ENCODE data around the gene ANTXR1.
"Not testable (repeated sequence)": the region's sequence is repeated elsewhere in the genome, so short reads cannot be mapped to it uniquely, and the experiment has no call there.

The ANTXR1 gene

GRCh38 chr2:69171897-69172525 is 159.0 kb downstream of the ANTXR1 start:
- Histone ChIP-seq H3K27me3 (ENCODE audit: insufficient read depth, low read length) (no peaks in the 10 kb centered on the region), H3K27ac (ENCODE audit: low read length) (no peak overlapping the region), H3K9ac (ENCODE audit: low read depth, low read length) (no peak overlapping the region), H3K9me3 (ENCODE audit: insufficient read depth, low read depth, low read length) (no peaks in the 10 kb centered on the region), H3K36me3 (ENCODE audit: insufficient read depth, low read depth, low read length) (no peaks in the 10 kb centered on the region), H3K4me3 (ENCODE audit: low read length) (no peak overlapping the region), H3K4me1 (ENCODE audit: insufficient read depth, low read length) (peaks cover 9% of the 10 kb centered on the region)

- no peaks in the 10 kb centered on the region for H3K36me3 ChIP-seq (ENCODE audit: insufficient read depth, low read depth, low read length)
- H3K4me1 ChIP-seq (ENCODE audit: insufficient read depth, low read length), result peaks cover 20% of the 10 kb centered on the region
- H3K27me3 ChIP-seq (ENCODE audit: insufficient read depth, low read length), result no peaks in the 10 kb centered on the region
- H3K27ac ChIP-seq (ENCODE audit: low read length), result no peak overlapping the region
- no peak overlapping the region for H3K4me3 ChIP-seq (ENCODE audit: low read length)
- no peak overlapping the region for H3K9ac ChIP-seq (ENCODE audit: low read depth, low read length)
- no peaks in the 10 kb centered on the region for H3K9me3 ChIP-seq (ENCODE audit: insufficient read depth, low read depth, low read length)
These were observed 160.7 kb downstream of the ANTXR1 start for GRCh38 chr2:69173706-69174105.

DNA sequence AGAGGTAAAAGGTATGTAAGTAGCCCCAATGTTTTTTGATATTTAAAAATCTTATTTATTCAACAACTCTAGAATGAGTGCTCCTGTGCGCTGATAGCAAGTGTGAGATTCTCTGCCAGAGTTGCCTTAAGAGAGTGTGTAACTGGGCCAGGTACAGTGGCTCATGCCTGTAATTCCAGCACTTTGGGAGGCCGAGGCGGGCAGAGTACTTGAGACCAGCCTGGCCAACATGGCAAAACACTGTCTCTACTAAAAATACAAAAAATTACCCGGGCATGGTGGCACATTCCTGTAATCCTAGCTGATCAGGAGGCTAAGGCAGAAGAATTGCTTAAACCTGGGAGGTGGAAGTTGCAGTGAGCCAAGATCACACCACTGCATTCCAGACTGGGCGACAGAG is 161.2 kb downstream of the ANTXR1 start:
- not testable (repeated sequence) for H3K9ac ChIP-seq (ENCODE audit: low read depth, low read length); H3K36me3 ChIP-seq (ENCODE audit: insufficient read depth, low read depth, low read length); H3K27me3 ChIP-seq (ENCODE audit: insufficient read depth, low read length); H3K9me3 ChIP-seq (ENCODE audit: insufficient read depth, low read depth, low read length); H3K27ac ChIP-seq (ENCODE audit: low read length); H3K4me3 ChIP-seq (ENCODE audit: low read length)
- H3K4me1 ChIP-seq (ENCODE audit: insufficient read depth, low read length), result peaks cover 20% of the 10 kb centered on the region

DNA sequence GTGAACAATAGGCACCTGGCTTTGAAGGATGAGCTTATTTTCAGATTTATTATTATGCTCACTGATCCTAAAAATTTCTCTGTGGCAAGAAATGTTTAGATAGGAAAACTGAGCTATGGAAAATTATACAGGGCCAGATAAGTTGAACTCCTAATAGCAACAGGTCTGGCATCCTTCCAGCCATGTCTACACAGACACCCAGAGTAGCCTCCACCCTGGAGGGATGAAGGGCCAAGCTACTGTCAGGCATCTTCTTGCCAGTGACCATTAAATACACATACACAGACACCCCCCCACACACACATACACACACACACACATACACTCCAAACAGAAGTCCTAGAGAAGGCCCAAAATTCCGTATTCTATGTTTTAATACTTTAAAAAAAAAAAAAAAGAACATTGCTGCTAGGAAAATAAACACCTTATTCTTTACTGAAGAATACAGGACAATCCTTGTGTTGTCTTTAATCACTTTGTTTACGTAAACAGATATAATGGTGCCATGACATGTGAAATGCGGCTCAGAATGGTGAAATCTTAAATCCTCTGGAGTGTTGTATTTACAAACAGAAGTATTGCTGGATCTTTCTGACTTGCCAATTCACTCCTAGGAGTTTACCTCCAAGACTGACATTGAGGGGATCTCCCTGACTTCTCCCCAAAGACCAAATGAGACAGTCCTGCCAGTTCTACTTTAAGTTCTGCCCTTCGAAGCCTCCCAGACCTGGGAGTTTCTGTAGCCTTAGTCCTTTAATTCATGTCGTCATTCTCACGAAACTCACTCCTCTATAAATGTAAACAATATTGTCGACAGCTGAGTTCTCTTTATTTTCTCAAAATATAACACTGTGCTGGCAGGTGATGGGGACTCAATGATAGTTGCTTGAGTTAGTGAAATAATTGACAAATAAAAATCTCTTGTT is 163.1 kb downstream of the ANTXR1 start:
- H3K27ac ChIP-seq (ENCODE audit: low read length), result no peak overlapping the region
- no peak overlapping the region for H3K4me3 ChIP-seq (ENCODE audit: low read length)
- H3K27me3 ChIP-seq (ENCODE audit: insufficient read depth, low read length), result no peaks in the 10 kb centered on the region
- no peaks in the 10 kb centered on the region for H3K9me3 ChIP-seq (ENCODE audit: insufficient read depth, low read depth, low read length)
- H3K4me1 ChIP-seq (ENCODE audit: insufficient read depth, low read length), result peaks cover 17% of the 10 kb centered on the region; the same call in 1 of the 2 replicates
- H3K36me3 ChIP-seq (ENCODE audit: insufficient read depth, low read depth, low read length), result no peaks in the 10 kb centered on the region
- no peak overlapping the region for H3K9ac ChIP-seq (ENCODE audit: low read depth, low read length)

DNA sequence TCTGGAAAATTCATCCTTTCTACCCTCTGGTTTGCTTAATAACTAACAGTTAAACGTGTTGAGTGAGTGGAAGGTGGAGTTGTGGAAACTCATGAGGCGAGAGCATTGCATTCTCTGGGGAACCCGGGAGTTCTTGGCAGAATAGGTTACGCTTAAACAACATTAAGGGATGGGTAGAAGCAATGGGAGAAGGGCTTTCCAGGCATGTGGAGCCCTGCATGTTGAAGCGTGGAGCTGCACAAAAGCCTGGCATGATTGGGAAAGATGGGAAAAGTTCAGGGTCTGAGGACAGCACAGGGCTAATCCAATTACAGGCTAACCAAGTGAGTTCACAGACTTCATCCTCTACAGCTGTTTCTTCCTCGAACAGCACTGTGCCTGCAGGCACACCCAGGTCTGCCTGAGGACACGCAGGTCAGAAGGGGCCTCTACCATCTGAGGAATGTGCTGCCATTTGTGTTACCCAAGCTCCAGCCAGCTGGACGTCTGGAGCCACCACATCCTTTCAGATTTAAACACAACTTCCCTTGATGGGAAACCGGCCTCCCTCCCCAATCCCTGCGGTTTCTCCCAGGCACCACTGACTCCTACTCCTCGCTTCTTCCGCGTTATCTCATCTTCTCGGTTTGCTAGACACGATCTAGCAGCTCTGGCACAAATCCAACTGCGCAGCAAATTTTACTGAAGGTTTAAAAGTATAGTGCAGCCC is 164.2 kb downstream of the ANTXR1 start:
- Histone ChIP-seq H3K36me3 (ENCODE audit: insufficient read depth, low read depth, low read length) (peaks cover under 1% of the 10 kb centered on the region; the same call in 1 of the 2 replicates), H3K27me3 (ENCODE audit: insufficient read depth, low read length) (no peaks in the 10 kb centered on the region), H3K4me1 (ENCODE audit: insufficient read depth, low read length) (peaks cover 17% of the 10 kb centered on the region; the same call in 1 of the 2 replicates), H3K9ac (ENCODE audit: low read depth, low read length) (peak overlapping the region; percentile 82; the same call in 1 of the 2 replicates), H3K4me3 (ENCODE audit: low read length) (peak overlapping the region; percentile 55), H3K9me3 (ENCODE audit: insufficient read depth, low read depth, low read length) (no peaks in the 10 kb centered on the region), H3K27ac (ENCODE audit: low read length) (peak overlapping the region; percentile 81)

GRCh38 chr2:69177785-69178636 is 165.0 kb downstream of the ANTXR1 start:
- peaks cover 8% of the 10 kb centered on the region; the same call in 1 of the 2 replicates for H3K36me3 ChIP-seq (ENCODE audit: insufficient read depth, low read depth, low read length)
- peak overlapping the region; percentile 55 for H3K4me3 ChIP-seq (ENCODE audit: low read length)
- H3K9me3 ChIP-seq (ENCODE audit: insufficient read depth, low read depth, low read length), result no peaks in the 10 kb centered on the region
- peak overlapping the region; percentile 81 for H3K27ac ChIP-seq (ENCODE audit: low read length)
- H3K27me3 ChIP-seq (ENCODE audit: insufficient read depth, low read length), result no peaks in the 10 kb centered on the region
- H3K9ac ChIP-seq (ENCODE audit: low read depth, low read length), result peak overlapping the region; percentile 82
- peaks cover 17% of the 10 kb centered on the region; the same call in 1 of the 2 replicates for H3K4me1 ChIP-seq (ENCODE audit: insufficient read depth, low read length)

DNA sequence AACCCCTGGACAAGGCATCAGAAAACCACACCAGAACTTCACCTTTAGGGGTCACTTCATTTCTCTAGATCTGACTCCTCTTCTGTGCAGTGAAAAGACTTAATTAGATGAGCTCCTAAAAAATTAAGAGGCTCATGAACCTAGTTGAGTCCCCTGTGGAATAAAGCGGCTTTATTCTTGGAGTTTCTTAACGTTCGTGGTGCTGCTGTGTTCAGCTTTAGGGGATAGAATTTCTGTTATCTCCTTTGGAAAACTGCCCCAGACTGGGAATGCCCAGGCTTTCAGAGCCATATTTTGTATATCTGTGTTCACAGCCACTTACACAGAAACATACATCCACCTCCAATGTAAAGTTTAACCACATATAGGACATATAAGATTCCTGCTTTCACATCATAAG is 165.8 kb downstream of the ANTXR1 start:
- H3K27me3 ChIP-seq (ENCODE audit: insufficient read depth, low read length), result no peaks in the 10 kb centered on the region
- no peak overlapping the region for H3K27ac ChIP-seq (ENCODE audit: low read length)
- peaks cover 13% of the 10 kb centered on the region; the same call in 1 of the 2 replicates for H3K36me3 ChIP-seq (ENCODE audit: insufficient read depth, low read depth, low read length)
- H3K4me3 ChIP-seq (ENCODE audit: low read length), result 0 out of 2 replicates have a peak overlapping the region, but pooled peaks have one; percentile 11
- peaks cover 17% of the 10 kb centered on the region; the same call in 1 of the 2 replicates for H3K4me1 ChIP-seq (ENCODE audit: insufficient read depth, low read length)
- no peak overlapping the region; the same call in 1 of the 2 replicates for H3K9ac ChIP-seq (ENCODE audit: low read depth, low read length)
- no peaks in the 10 kb centered on the region for H3K9me3 ChIP-seq (ENCODE audit: insufficient read depth, low read depth, low read length)

- Histone ChIP-seq H3K27me3 (ENCODE audit: insufficient read depth, low read length) (no peaks in the 10 kb centered on the region), H3K36me3 (ENCODE audit: insufficient read depth, low read depth, low read length) (peaks cover 18% of the 10 kb centered on the region; the same call in 1 of the 2 replicates), H3K27ac (ENCODE audit: low read length) (no peak overlapping the region), H3K9ac (ENCODE audit: low read depth, low read length) (no peak overlapping the region), H3K4me1 (ENCODE audit: insufficient read depth, low read length) (peaks cover 17% of the 10 kb centered on the region; the same call in 1 of the 2 replicates), H3K9me3 (ENCODE audit: insufficient read depth, low read depth, low read length) (no peaks in the 10 kb centered on the region), H3K4me3 (ENCODE audit: low read length) (no peak overlapping the region)
These were observed 167.2 kb downstream of the ANTXR1 start for GRCh38 chr2:69180227-69180626.

DNA sequence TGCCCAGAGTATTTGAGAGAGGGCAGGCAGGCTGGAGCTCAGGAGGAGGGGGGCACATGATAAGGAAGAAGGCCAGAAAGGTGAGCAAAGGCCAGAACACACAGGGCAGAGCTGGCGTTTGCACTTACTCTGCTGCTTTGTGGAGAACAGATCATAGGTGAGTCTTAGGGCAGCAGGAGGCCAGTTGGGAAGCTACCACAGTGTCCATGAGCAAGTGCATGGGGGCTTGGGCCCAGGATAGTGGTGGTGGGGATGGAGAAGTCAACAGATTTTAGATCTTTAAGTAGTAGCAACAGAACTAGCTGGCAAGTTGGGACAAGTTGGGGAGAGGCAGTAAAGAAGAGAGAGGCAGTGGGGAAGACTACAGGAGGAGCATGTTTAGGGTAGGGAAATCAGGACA is 168.0 kb downstream of the ANTXR1 start:
- Histone ChIP-seq H3K9me3 (ENCODE audit: insufficient read depth, low read depth, low read length) (no peaks in the 10 kb centered on the region), H3K4me3 (ENCODE audit: low read length) (no peak overlapping the region), H3K27ac (ENCODE audit: low read length) (no peak overlapping the region), H3K9ac (ENCODE audit: low read depth, low read length) (no peak overlapping the region), H3K36me3 (ENCODE audit: insufficient read depth, low read depth, low read length) (peaks cover 18% of the 10 kb centered on the region; the same call in 1 of the 2 replicates), H3K4me1 (ENCODE audit: insufficient read depth, low read length) (peaks cover 17% of the 10 kb centered on the region; the same call in 1 of the 2 replicates), H3K27me3 (ENCODE audit: insufficient read depth, low read length) (no peaks in the 10 kb centered on the region)

DNA sequence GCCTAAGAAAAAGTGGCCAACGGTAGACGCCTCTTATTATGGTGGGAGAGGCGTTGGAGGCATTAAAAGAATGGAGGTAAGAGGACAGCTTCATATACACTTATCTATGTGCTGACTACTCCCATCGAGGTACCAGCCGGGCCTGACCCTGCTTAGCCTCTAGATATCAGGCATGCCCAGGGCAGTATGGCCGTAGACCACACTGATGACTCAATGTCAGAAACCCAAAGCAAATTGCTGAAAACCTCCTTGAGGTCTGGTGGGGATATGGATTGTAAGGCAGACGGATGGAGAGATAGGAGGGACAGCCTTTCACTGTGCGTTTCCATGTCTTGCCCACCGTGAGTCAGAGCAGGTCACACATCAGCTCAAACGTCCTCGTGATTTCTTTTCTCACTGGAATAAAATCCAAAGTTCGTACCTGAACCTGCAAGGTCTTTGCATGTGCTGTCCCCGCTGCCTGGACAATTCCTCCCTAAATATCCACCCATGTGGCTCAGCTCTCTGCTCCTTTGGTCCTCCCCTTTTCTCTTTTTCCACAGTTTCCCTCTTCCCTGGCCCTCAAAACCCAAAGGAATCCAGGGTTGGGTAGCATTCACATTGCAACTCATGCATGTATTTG is 168.9 kb downstream of the ANTXR1 start:
- H3K27me3 ChIP-seq (ENCODE audit: insufficient read depth, low read length), result no peaks in the 10 kb centered on the region
- no peak overlapping the region for H3K4me3 ChIP-seq (ENCODE audit: low read length)
- H3K9me3 ChIP-seq (ENCODE audit: insufficient read depth, low read depth, low read length), result no peaks in the 10 kb centered on the region
- no peak overlapping the region for H3K9ac ChIP-seq (ENCODE audit: low read depth, low read length)
- H3K36me3 ChIP-seq (ENCODE audit: insufficient read depth, low read depth, low read length), result peaks cover 18% of the 10 kb centered on the region; the same call in 1 of the 2 replicates
- H3K27ac ChIP-seq (ENCODE audit: low read length), result no peak overlapping the region
- H3K4me1 ChIP-seq (ENCODE audit: insufficient read depth, low read length), result peaks cover 12% of the 10 kb centered on the region; the same call in 1 of the 2 replicates
